DND-41 (cell line): ENCODE data around the gene GLYR1.

Experiments used
- CTCF ChIP-seq: IDR thresholded peaks from 2 replicates; pipeline ENCODE4 v1.5.1; 2012; ENCODE audit warnings: borderline replicate concordance, low read length, moderate library complexity, mild to moderate bottlenecking; ENCODE audit not compliant: poor library complexity, severe bottlenecking; ENCODE audit errors: extremely low read depth
- EZH2 ChIP-seq: IDR thresholded peaks from 3 replicates; pipeline ENCODE4 v1.6.1; 2012; ENCODE audit warnings: borderline replicate concordance, low read depth, mild to moderate bottlenecking, moderate library complexity, low read length, inconsistent platforms; ENCODE audit not compliant: severe bottlenecking

- TF ChIP-seq CTCF (no peak), EZH2 (no peak)
Observed at GRCh38 chr16:4877380-4877685, 30.2 kb upstream of the GLYR1 start.
